ENCODE measurements around the gene ADM2. TPM values are rescaled to one million over a fixed set of nuclear protein-coding genes. Genes with fewer than 3 reads are reported as not detected.
A peak's percentile ranks its signal among the peaks of the same experiment; 100 is the strongest.

The ADM2 gene
- total RNA-seq, 4 donors from 2014 or later, result not detected

DNA sequence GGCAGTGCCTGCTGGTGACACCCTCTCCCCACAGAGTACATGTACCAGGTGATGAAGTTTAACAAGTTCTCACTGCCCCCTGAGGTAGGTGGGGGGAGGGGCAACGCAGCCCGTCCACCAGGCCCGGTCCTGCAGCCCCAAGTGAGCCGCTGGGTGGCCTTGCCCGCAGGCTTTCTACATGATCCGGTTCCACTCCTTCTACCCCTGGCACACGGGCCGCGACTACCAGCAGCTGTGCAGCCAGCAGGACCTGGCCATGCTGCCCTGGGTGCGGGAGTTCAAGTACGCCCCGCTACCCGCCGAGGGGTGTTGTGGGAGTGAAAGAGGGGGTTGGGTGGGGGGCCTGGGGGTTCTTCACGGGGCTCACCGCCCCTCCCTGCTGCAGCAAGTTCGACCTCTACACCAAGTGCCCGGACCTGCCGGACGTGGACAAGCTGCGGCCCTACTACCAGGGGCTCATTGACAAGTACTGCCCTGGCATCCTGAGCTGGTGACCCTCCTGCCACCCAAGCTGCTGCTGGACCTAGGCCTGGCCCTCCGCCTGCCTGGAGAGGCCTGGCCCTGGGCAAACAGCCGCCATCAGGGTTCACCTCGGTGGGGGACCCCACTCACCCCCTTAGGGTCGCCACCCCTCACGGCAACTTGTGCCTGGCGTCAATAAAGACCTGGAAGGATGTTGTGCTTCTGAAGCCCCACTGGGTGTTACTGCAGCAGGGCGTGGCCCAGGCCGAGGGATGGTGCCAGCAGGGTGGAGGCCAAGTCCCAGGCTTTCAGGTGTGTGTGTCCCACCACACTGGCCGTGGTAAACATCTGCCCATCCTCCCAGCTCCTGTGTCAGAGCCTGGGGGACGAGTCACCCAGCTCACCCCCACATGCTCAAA is 8.3 kb downstream of the ADM2 start:
- Histone ChIP-seq H3K27me3 (peaks cover 0 to 15% of the 10 kb centered on the region in 2 donors), H3K36me3 (no peaks in the 10 kb centered on the region), H3K9me3 (no peaks in the 10 kb centered on the region), H3K4me1 (no peaks in the 10 kb centered on the region), H3K4me3 (no peak overlapping the region), H3K27ac (no peak overlapping the region)
- 75 to 84% methylated on average over 21 to 30 of the region's 31 CpGs for WGBS, 2 donors
- no peak for DNase-seq (ENCODE audit: low spot score in 2 of 2)
- no peak for TF ChIP-seq POLR2A (IDR thresholded peaks at IDR 0.05)
- no peak for TF ChIP-seq EP300 (IDR thresholded peaks at IDR 0.05)
- TF ChIP-seq, protein P1, sequence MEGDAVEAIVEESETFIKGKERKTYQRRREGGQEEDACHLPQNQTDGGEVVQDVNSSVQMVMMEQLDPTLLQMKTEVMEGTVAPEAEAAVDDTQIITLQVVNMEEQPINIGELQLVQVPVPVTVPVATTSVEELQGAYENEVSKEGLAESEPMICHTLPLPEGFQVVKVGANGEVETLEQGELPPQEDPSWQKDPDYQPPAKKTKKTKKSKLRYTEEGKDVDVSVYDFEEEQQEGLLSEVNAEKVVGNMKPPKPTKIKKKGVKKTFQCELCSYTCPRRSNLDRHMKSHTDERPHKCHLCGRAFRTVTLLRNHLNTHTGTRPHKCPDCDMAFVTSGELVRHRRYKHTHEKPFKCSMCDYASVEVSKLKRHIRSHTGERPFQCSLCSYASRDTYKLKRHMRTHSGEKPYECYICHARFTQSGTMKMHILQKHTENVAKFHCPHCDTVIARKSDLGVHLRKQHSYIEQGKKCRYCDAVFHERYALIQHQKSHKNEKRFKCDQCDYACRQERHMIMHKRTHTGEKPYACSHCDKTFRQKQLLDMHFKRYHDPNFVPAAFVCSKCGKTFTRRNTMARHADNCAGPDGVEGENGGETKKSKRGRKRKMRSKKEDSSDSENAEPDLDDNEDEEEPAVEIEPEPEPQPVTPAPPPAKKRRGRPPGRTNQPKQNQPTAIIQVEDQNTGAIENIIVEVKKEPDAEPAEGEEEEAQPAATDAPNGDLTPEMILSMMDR (IDR thresholded peaks at IDR 0.05), result no peak

DNA sequence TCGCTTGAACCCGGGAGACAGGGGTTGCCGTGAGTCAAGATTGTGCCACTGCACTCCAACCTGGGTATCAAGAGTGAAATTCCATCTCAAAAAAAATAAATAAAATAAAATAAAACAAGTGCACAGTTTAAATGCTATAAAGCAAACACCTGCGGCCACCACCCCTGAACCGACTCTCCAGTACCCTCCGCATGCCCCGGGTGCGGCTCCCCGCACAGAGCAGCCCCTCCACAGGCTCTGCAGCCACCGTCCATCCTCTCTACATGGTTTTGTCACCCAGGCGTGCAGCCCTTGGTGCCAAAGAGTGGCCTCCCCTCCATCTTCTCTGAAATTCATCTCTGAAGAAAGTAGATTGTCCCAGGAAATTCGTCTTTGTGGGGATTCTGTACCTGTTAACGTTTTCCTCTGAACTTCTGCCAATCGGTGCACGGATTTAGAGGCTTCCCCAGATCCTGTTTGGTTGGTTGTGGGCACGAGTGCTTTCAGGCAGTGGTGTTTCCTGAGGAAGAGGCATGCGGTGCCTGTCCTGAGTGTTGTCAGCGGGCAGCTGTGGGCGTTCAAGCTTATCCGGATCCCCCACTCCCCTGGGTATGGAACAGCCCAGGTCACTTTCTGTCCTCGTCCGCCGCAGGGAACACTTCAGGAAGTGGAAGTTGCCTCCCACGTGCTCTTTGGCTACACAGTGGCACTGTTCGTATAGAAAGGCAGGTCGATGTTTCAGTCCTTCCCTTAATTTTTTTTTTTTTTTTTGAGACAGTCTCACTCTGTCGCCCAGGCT is 9.4 kb downstream of the ADM2 start:
- DNase-seq (ENCODE audit: low spot score in 2 of 2), result no peak
- H3K4me1 ChIP-seq, result no peaks in the 10 kb centered on the region
- H3K9me3 ChIP-seq, result no peaks in the 10 kb centered on the region
- H3K36me3 ChIP-seq, result no peaks in the 10 kb centered on the region
- TF ChIP-seq EP300 (IDR thresholded peaks at IDR 0.05) (no peak), POLR2A (IDR thresholded peaks at IDR 0.05) (no peak)
- TF ChIP-seq, protein P1 (IDR thresholded peaks at IDR 0.05), result no peak
- WGBS, 2 donors, result 73 to 74% methylated on average over 27 of the region's 27 CpGs
- no peak overlapping the region for H3K27ac ChIP-seq
- peaks cover 0 to 6% of the 10 kb centered on the region in 2 donors for H3K27me3 ChIP-seq
- H3K4me3 ChIP-seq, result no peak overlapping the region

DNA sequence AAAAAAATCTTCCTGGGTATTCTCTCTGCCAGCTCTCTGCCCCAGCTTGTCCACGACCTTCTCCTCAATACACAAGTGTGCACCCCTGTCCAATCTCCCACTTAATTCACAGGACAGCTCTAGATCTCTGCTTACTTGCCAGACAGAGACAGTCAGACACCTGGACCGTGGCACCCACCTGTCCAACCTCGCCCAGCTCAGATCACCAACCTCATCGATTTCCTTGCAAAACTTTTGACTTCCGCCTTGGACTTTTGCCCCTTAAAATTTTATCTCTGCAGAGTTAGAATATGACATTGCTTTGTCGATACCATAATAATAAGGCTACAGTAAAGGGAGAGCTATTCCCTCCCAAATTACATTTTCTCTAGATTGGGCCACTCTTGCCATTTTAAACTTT is 15.8 kb downstream of the ADM2 start:
- 81 to 83% methylated on average over 6 of the region's 6 CpGs for WGBS, 2 donors
- peaks cover 0 to under 1% (median 0%) of the 10 kb centered on the region in 3 donors for H3K36me3 ChIP-seq
- no peak for TF ChIP-seq EP300 (IDR thresholded peaks at IDR 0.05)

DNA sequence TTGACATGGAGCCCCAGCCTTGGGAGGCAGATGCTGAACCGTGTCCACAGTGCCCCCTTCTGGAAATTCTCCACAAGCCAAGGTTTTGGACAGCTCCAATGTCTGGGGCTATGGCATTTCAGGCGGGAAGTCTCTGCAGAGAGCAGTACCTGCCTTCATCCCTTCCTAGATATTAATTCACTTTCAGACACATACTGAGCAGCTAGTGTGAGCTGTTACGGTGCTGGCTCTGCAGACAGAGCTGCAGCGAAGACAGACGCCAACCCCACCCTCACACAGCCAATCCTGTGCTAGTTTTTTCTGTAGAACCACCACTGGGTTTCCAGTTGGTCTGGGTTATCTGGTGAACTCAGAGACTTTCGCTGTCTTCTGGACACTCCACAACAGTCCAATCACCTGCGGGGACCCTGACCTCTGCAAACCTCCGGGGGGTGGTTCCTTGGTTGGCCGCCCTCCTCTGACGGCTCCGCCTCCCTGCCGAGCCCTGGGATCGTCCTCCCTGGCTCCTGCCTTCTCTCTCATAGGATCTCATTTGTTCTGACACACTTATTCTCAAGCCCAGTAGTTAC is 17.1 kb downstream of the ADM2 start:
- H3K36me3 ChIP-seq, result peaks cover 0 to 14% (median 4%) of the 10 kb centered on the region in 3 donors
- no peak overlapping the region for H3K27ac ChIP-seq
- no peak overlapping the region for H3K4me3 ChIP-seq
- no peaks in the 10 kb centered on the region for H3K9me3 ChIP-seq
- H3K4me1 ChIP-seq, result peaks cover 0 to 6% (median 0%) of the 10 kb centered on the region in 4 donors
- H3K27me3 ChIP-seq, result no peaks in the 10 kb centered on the region
- TF ChIP-seq POLR2A (IDR thresholded peaks at IDR 0.05), result no peak
- TF ChIP-seq, protein P1 (IDR thresholded peaks at IDR 0.05), result peak; percentile 30 to 53 (median 51)
- 23 to 26% methylated on average over 11 to 13 of the region's 13 CpGs for whole genome bisulfite sequencing, 2 donors
- DNase-seq (ENCODE audit: low spot score in 2 of 2), result peak in 1 of 2 donors; percentile 54

More for the DNA sequence above, 15.8 kb downstream of the ADM2 start:
- no peak overlapping the region for H3K27ac ChIP-seq
- H3K4me1 ChIP-seq, result peaks cover 0 to 6% (median 0%) of the 10 kb centered on the region in 4 donors
- H3K27me3 ChIP-seq, result no peaks in the 10 kb centered on the region
- no peak for DNase-seq (ENCODE audit: low spot score in 2 of 2)
- no peaks in the 10 kb centered on the region for H3K9me3 ChIP-seq
- H3K4me3 ChIP-seq, result no peak overlapping the region

DNA sequence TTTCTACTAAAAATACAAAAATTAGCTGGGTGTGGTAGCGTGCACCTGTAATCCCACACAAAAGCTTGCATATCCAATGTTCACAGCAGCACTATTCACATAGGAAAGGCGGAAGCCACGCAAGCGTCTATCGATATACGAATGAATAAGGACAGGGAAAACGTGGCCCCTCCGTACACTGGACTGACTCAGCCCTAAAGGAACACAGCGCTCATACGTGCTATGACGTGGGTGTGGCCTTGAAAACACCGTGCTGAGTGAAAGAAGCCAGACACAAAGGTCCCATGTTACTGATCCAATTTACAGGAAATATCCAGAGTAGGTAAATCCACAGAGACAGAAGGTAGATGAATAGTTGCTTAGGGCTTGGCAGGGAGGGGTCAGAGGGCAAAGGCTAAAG is 19.1 kb downstream of the ADM2 start:
- Histone ChIP-seq H3K36me3 (peaks cover 0 to 32% (median 20%) of the 10 kb centered on the region in 3 donors), H3K4me1 (peaks cover 0 to 10% (median 0%) of the 10 kb centered on the region in 4 donors), H3K4me3 (no peak overlapping the region), H3K27ac (no peak overlapping the region), H3K9me3 (no peaks in the 10 kb centered on the region), H3K27me3 (no peaks in the 10 kb centered on the region)
- 92 to 93% methylated on average over 12 of the region's 12 CpGs for WGBS, 2 donors
- TF ChIP-seq EP300 (IDR thresholded peaks at IDR 0.05) (no peak), POLR2A (IDR thresholded peaks at IDR 0.05) (no peak)
- TF ChIP-seq, protein P1 (IDR thresholded peaks at IDR 0.05), result no peak
- no peak for DNase-seq (ENCODE audit: low spot score in 2 of 2)
